Measurements from ENCODE around the gene CLDN9.

DNA sequence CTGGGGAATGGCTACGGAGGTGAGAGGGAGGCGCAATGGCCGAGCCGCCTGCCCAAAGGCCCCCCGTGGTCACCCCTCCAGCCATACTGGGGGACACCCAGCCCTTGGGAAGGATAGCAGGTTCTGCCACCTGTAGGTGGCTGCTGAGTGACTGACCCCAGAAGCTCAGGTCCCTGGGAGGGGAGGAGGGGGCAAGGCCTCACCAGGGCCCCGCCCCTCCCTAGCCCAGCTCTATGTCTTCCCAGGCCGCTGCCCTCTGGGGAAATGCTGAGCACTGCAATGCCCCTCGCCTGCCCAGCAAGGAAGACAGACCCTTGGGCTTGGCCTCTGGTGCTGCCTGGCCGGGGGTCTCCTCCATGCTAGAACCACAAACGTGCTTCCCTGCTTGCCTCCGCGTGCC lies 11.4 kb upstream of the CLDN9 start:
- TF ChIP-seq, protein P1, sequence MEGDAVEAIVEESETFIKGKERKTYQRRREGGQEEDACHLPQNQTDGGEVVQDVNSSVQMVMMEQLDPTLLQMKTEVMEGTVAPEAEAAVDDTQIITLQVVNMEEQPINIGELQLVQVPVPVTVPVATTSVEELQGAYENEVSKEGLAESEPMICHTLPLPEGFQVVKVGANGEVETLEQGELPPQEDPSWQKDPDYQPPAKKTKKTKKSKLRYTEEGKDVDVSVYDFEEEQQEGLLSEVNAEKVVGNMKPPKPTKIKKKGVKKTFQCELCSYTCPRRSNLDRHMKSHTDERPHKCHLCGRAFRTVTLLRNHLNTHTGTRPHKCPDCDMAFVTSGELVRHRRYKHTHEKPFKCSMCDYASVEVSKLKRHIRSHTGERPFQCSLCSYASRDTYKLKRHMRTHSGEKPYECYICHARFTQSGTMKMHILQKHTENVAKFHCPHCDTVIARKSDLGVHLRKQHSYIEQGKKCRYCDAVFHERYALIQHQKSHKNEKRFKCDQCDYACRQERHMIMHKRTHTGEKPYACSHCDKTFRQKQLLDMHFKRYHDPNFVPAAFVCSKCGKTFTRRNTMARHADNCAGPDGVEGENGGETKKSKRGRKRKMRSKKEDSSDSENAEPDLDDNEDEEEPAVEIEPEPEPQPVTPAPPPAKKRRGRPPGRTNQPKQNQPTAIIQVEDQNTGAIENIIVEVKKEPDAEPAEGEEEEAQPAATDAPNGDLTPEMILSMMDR (IDR thresholded peaks at IDR 0.05; ENCODE audit: low read depth, low read length), result no peak
- TF ChIP-seq POLR2A (IDR thresholded peaks at IDR 0.05; ENCODE audit: extremely low read depth, insufficient read length), result no peak
